Upper lobe of left lung (tissue), 6 donors: ENCODE data around the gene SHC1. TPM values are rescaled to one million over a fixed set of nuclear protein-coding genes. Genes with fewer than 3 reads are reported as not detected.

Source experiments
- ATAC-seq, 2 donors: fragments of 200-7000 bp; cut with Tn5 transposase; one replicate each; pipeline ENCODE4 v1.9.1; 2022; ENCODE audit warnings: mild to moderate bottlenecking in 2 of 2, moderate library complexity in 2 of 2; ENCODE audit not compliant: low FRiP score in 2 of 2
- DNase-seq, 2 donors: peaks; one replicate each; pipeline ENCODE4 v3.0.0-alpha.2; 2019 to 2020
- H3K27ac ChIP-seq, 4 donors: fragments of 200-600 bp; sonication (generic); one replicate each; pipeline ENCODE4 v1.5.1; 2016 to 2019
- H3K27me3 ChIP-seq, 4 donors: fragments of 200-600 bp; sonication (generic); one replicate each; pipeline ENCODE4 v1.5.1; 2017 to 2019
- H3K36me3 ChIP-seq, 4 donors: fragments of 200-600 bp; sonication (generic); one replicate each; pipeline ENCODE4 v1.5.1; 2016 to 2019
- H3K4me1 ChIP-seq, 4 donors: fragments of 200-600 bp; sonication (generic); one replicate each; pipeline ENCODE4 v1.5.1; 2018 to 2019
- H3K4me3 ChIP-seq, 4 donors: fragments of 200-600 bp; sonication (generic); one replicate each; pipeline ENCODE4 v1.5.1; 2017 to 2019; ENCODE audit warnings: mild to moderate bottlenecking in 2 of 4, moderate library complexity in 1 of 4
- H3K9me3 ChIP-seq, 4 donors: fragments of 200-600 bp; sonication (generic); one replicate each; pipeline ENCODE4 v1.5.1; 2018 to 2019
- EP300 ChIP-seq, 4 donors: sonication (generic); formaldehyde crosslinking; IDR thresholded peaks; one replicate each; pipeline ENCODE4 v1.5.1; 2017; ENCODE audit warnings: antibody characterized with exemption in 4 of 4, control low read depth in 2 of 4
- POLR2A ChIP-seq, 4 donors: fragments of 450-650 bp; IDR thresholded peaks; one replicate each; pipeline ENCODE4 v1.5.1; 2016 to 2017; ENCODE audit warnings: antibody characterized with exemption in 4 of 4, mild to moderate bottlenecking in 2 of 4
- POLR2AphosphoS5 ChIP-seq, 2 donors: sonication (generic); formaldehyde crosslinking; IDR thresholded peaks; one replicate each; pipeline ENCODE4 v1.5.1; 2017; ENCODE audit warnings: antibody characterized with exemption in 2 of 2
- WGBS, 2 donors: methylation state at CpG; one replicate each; pipeline ENCODE4 v1.1.5; 2017 to 2018; 5-methylcytosine and 5-hydroxymethylcytosine counted together
- total RNA-seq, 6 donors: library from RNA; depleted of rRNA in 4 of 6; stranded (reverse); fragments of >200 nt in 4 of 6; gene quantifications; one replicate each; pipeline versions ENCODE4 v1.1.0 to v1.2.1, GENCODE V29; 2016 to 2021
- TF ChIP-seq, protein P1 (sequence below), 6 experiments: fragments of 450-650 bp in 4 of 6; fragments of 200-600 bp in 2 of 6; sonication (generic) in 2 of 6; IDR thresholded peaks; one replicate each; pipeline ENCODE4 v1.5.1; 2016 to 2019; ENCODE audit warnings: antibody characterized with exemption in 6 of 6
- donor health status: DM: no; HTN: no; CAD: no; lungs with moderate emphysema.
- donor health status: DM: no; HTN: yes; CAD: no; lungs with severe emphysema.

SHC1 gene
- total RNA-seq, 6 donors from 2014 or later = 55.5 to 130 (median 69.1) TPM

DNA sequence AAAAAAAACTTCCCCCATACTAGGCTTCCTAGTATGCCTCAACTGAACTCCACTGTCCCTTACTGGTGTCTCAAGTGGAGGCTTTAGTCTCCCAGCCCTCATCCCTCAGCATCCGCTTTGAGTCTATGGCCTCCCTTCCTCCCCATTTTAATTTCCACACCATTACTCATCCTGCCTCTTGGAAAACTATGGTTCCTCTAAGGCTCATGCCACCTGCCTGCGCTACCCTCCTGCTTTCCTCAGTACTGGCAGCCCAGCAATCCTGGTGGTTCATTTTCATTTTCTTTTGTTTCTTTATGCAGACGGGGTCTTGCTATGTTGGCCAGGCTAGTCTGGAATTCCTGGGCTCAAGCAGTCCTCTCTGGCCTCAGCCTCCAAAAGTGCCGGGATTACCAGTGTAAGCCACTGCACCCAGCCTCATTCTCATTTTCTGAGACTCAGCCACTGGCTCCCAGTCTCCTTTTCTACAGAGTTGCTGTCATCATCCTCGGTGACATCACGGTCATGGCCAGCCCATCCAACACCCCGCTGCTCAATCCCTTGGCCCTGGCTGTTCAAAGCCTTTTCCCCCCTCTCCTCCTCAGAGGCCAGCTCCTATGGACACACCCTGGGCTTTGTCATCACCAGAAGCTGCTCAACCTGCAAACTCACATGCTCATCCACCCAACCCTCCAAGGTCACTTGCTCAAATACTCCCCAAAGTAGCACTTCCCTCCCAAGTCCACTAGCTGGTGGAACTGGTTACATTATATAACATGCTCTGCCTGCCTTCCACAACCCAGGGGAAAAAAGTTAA lies 31.7 kb downstream of the SHC1 start:
- Histone ChIP-seq H3K4me3 (no peak overlapping the region), H3K9me3 (no peaks in the 10 kb centered on the region), H3K36me3 (no peaks in the 10 kb centered on the region), H3K4me1 (peaks cover 30 to 45% (median 41%) of the 10 kb centered on the region in 4 donors), H3K27ac (peak overlapping the region; percentile 91 to 99 (median 96)), H3K27me3 (no peaks in the 10 kb centered on the region)
- DNase-seq = no peak
- TF ChIP-seq POLR2A (IDR thresholded peaks at IDR 0.05) = no peak
- no peak for TF ChIP-seq EP300 (IDR thresholded peaks at IDR 0.05)
- no peak for TF ChIP-seq POLR2AphosphoS5 (IDR thresholded peaks at IDR 0.05)
- TF ChIP-seq, protein P1, sequence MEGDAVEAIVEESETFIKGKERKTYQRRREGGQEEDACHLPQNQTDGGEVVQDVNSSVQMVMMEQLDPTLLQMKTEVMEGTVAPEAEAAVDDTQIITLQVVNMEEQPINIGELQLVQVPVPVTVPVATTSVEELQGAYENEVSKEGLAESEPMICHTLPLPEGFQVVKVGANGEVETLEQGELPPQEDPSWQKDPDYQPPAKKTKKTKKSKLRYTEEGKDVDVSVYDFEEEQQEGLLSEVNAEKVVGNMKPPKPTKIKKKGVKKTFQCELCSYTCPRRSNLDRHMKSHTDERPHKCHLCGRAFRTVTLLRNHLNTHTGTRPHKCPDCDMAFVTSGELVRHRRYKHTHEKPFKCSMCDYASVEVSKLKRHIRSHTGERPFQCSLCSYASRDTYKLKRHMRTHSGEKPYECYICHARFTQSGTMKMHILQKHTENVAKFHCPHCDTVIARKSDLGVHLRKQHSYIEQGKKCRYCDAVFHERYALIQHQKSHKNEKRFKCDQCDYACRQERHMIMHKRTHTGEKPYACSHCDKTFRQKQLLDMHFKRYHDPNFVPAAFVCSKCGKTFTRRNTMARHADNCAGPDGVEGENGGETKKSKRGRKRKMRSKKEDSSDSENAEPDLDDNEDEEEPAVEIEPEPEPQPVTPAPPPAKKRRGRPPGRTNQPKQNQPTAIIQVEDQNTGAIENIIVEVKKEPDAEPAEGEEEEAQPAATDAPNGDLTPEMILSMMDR (IDR thresholded peaks at IDR 0.05) = no peak
- 97 to 98% methylated on average over 7 of the region's 7 CpGs for WGBS, 2 donors
- no peak for ATAC-seq

DNA sequence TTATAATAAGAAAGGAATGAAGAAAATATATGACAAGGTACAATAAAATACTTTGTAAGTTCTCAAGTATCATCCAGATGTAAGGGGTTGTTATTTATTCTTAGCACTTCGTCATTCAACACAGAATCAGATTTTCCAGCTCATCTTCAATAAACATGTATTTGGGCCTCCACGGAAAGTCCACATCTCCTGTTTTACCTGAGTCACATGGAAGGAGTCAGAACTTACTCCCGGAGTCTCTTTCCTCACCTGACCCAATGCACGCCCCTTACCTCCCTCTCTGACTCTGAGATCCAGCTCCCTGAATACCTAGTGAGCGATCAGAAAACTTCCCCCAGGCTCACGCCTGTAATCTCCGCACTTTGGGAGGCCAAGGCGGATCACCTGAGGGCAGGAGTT lies 32.6 kb downstream of the SHC1 start:
- peak overlapping the region; percentile 91 to 99 (median 96) for H3K27ac ChIP-seq
- TF ChIP-seq POLR2A (IDR thresholded peaks at IDR 0.05) (no peak), POLR2AphosphoS5 (IDR thresholded peaks at IDR 0.05) (no peak), EP300 (IDR thresholded peaks at IDR 0.05) (no peak)
- TF ChIP-seq, protein P1 (IDR thresholded peaks at IDR 0.05) = no peak
- H3K27me3 ChIP-seq = no peaks in the 10 kb centered on the region
- peak overlapping the region in 3 of 4 donors; percentile 56 to 69 (median 63) for H3K4me3 ChIP-seq
- ATAC-seq (no peak), DNase-seq (no peak)
- 67 to 75% methylated on average over 8 of the region's 8 CpGs for WGBS, 2 donors
- H3K36me3 ChIP-seq = no peaks in the 10 kb centered on the region
- H3K4me1 ChIP-seq = peaks cover 24 to 38% (median 36%) of the 10 kb centered on the region in 4 donors
- H3K9me3 ChIP-seq = no peaks in the 10 kb centered on the region

DNA sequence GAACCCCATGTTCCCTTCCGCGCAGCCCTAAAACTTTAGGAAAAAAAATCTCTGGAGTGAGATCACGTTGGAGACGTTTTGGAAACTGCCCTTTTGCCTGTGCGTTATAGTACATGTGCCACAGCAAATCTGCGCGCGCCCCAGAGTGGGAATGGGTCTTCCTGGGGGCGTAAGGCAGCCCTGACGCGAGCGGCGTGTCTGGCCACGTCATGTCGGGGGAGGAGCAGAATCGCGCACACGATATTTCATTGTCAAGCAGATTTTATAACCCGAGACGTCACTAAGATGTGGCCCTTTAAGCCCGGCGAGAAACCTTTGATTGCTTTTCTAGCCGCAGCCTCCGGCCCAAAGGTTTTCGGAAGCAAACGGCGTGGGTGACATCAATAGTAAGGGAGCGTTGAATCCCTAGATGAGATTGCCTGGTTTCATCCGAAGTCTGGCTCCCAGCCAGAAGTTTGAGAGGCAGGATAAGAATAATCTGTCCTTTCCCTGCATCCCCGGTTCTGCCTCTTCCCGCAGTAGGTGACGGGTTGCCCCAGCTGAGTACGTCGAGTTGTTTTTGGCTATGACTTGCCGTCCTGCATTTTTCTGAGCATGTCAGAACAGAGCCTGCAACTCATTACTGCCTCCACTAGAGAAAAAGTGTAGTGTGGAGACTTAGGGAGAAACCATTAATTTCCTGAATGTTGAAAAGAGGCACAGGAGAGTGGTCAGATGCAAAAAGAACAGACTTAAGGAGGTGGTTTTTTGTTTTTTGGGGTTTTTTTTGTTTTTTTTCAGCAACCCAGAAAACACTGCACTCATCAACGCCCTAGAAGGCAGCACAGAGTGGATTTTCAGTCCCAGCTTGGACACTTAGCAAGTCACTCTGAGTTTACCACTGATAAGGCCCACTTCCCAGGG lies 33.2 kb downstream of the SHC1 start:
- ATAC-seq (peak; percentile 93 to 95), DNase-seq (peak; percentile 90 to 95)
- Histone ChIP-seq H3K4me1 (peaks cover 19 to 32% (median 30%) of the 10 kb centered on the region in 4 donors), H3K36me3 (no peaks in the 10 kb centered on the region), H3K9me3 (no peaks in the 10 kb centered on the region), H3K27ac (peak overlapping the region; percentile 91 to 99 (median 96)), H3K27me3 (no peaks in the 10 kb centered on the region), H3K4me3 (peak overlapping the region in 3 of 4 donors; percentile 56 to 69 (median 63))
- peak in 1 of 4 donors; percentile 42 for TF ChIP-seq EP300 (IDR thresholded peaks at IDR 0.05)
- TF ChIP-seq POLR2AphosphoS5 (IDR thresholded peaks at IDR 0.05) = peak; percentile 61 to 69
- TF ChIP-seq, protein P1 (IDR thresholded peaks at IDR 0.05) = peak in 5 of 6 experiments; percentile 13 to 51 (median 31)
- TF ChIP-seq POLR2A (IDR thresholded peaks at IDR 0.05) = peak in 3 of 4 donors; percentile 29 to 60 (median 53)
- 2% methylated on average over 12 to 33 of the region's 36 CpGs for WGBS, 2 donors

DNA sequence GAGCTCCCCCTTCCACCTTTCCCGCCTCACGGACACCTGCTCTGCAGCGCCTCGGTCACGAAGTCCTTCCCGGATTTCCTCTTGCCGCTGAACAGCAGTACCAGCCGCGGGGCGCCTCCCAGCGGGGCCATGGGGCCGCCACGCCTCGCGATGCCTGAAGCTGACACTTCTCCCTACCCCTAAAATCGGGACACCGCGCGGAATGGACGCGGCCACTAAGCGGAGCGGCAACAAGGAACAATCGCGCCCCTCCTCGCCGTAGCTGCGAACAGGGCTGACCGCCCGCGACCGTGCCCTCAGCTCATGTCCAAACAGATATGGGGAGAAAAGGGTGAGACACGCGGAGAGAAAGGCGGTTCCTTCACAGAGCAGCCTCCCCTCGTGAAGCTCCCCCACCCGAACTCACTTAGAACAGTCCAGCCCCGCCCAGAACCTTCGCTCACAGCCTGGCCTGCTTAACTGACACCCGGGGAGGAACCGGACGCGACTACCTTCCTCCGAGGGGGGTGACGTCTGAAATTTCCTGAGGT lies 33.9 kb downstream of the SHC1 start, which contains the start of gene PMVK:
Gene PMVK (minus strand): TSS at position 165 of the 530 bp plus-strand sequence. CDS start 34 bp downstream, at position 131.
- Histone ChIP-seq H3K4me1 (peaks cover 13 to 25% (median 23%) of the 10 kb centered on the region in 4 donors), H3K9me3 (no peaks in the 10 kb centered on the region), H3K27ac (peak within 1 kb of the TSS; percentile 91 to 99 (median 96)), H3K36me3 (peaks cover 0 to 3% (median 1%) of the 10 kb centered on the region in 4 donors), H3K27me3 (no peaks in the 10 kb centered on the region), H3K4me3 (peak within 1 kb of the TSS; percentile 46 to 69 (median 60))
- TF ChIP-seq EP300 (IDR thresholded peaks at IDR 0.05) (peak in 2 of 4 donors; percentile 1 to 63), POLR2AphosphoS5 (IDR thresholded peaks at IDR 0.05) (peak; percentile 86 to 95), POLR2A (IDR thresholded peaks at IDR 0.05) (peak in 3 of 4 donors; percentile 66 to 79 (median 71))
- TF ChIP-seq, protein P1 (IDR thresholded peaks at IDR 0.05) = peak in 5 of 6 experiments; percentile 32 to 70 (median 63)
- ATAC-seq (peak; percentile 97), DNase-seq (peak; percentile 97)
- 2% methylated on average over 10 to 45 of the region's 45 CpGs for WGBS, 2 donors
